ENCODE results near the gene BLM.
A peak's percentile ranks its signal among the peaks of the same experiment; 100 is the strongest.
"Not testable (repeated sequence)": the region's sequence is repeated elsewhere in the genome, so short reads cannot be mapped to it uniquely, and the experiment has no call there.

Gene BLM

GRCh38 chr15:90716976-90717821 lies at the start of gene BLM:
BLM (plus strand) TSS chr15:90717346; CDS start chr15:90747393, 30,047 bp downstream.
- peak; percentile 94 for DNase-seq (ENCODE audit: low read depth, low spot score)

- DNase-seq (ENCODE audit: low read depth, low spot score) = not testable (repeated sequence)
Observed at GRCh38 chr15:90667755-90668345, 49.3 kb upstream of the BLM start.

DNA sequence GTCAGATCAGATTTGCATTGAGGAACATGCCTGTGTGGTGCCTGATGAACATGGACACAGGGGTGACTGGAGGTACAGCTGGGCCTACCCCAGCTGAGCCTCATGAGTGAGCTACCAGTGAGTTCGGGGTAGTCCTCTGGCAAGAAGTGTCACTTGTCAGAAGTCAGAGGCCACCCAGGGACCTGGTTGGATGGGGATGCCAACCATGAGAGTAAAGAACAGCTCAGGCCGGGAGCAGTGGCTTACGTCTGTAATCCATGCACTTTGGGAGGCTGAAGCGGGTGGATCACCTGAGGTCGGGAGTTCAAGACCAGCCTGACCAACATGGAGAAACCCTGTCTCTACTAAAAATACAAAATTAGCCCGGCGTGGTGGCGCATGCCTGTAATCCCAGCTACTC lies 46.5 kb upstream of the BLM start:
- not testable (repeated sequence) for DNase-seq (ENCODE audit: low read depth, low spot score)

DNA sequence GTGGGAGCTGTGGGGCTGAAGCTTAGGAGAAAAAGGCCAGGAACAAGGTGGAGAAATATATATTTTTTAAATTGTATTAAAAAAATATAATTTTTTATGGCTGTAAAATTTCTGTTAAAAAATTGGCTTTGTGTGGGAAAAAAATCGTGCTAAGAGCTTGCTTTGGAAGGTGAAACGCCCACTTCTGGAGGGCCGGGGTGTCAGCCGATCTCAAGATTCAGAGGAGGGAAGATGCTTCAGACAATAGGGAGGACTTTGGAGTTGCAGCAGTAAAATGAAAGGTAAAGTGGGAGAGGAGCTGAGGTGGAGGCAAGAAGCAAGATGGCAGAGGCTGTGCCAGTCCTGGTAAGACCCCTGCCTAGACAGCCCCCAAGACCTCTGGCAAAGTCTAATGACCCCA lies 45.9 kb upstream of the BLM start:
- no peak for DNase-seq (ENCODE audit: low read depth, low spot score)

GRCh38 chr15:90673357-90673756 lies 43.8 kb upstream of the BLM start:
- not testable (repeated sequence) for DNase-seq (ENCODE audit: low read depth, low spot score)

DNA sequence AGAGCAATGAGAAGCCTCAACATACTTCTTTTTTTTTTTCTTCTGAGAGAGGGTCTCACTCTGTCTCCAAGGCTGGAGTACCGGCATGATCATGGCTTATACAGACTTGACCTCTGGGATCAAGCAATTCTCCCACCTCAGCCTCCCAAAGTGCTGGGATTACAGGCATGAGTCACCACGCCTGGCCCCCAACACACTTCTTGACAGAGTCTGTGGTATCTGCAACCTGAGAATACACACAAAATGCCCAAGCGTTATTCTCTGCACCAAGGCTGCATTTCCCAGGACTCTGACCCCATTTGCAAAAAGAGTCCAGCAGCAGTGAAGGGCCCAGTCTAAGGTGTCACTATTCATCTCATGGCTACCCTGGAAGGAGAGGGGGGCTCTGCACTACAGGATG lies 42.7 kb upstream of the BLM start:
- no peak for DNase-seq (ENCODE audit: low read depth, low spot score)

DNA sequence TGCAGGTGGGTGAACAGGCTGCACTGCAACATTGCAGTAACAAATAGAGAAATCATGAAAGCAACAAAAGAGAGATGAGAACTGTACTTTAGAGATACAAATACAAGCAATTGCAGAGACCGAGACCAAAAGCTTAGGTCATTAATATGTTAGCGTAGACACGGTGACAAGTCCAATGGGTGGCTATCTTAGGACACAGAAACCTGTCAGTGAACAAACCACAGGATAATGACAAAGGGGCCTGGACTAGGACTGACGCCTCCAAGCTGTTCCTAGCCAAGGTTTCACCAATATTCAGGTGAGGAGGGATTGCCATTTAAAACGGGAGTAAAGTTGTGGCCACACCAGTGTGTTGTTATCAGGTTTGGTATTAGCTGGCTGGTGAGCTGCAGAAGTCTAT lies 41.7 kb upstream of the BLM start:
- no peak for DNase-seq (ENCODE audit: low read depth, low spot score)

DNA sequence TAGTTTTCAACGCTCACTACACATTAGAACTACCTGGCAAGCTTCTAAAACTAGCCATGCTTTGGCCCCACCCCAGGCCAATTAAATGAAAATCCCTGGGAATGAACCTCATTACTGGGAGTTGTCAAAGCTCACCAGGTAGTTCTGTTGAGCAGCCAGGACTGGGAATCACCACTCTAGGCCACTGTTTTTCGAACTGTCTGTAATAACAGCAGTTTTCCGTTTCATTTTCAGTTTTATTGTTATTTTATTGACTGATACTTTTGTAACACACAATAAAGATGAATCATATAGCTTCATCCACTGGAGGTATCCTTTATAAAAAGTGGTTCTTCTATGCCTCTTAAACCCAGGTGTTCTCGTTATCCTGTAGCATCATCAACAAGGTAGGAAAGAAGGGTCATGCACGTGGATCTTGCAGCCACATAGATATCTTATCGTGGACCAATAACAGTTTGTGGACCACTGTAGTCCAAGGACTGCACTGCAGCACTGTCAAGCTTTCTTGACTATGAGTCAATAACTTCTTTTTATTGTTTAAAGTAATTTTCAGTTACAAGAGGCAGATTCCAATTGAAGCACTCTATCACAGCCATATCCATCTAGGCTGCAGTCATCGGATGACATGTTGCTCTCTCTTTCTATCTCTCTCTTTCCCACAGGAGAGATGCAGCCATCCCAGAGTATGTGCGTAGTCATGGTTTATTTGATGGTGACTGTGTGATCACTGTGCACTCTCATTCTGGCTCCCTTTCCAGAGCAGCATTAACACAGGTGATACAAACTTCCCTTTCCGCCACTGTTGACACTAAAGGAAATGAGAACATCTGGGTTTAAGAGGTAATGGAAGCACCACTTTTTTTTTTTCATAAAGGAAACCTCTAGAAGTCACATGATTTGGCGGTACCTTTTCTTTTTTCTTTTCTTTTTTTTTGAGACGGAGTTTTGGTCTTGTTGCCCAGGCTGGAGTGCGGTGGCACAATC lies 39.0 kb upstream of the BLM start:
- DNase-seq (ENCODE audit: low read depth, low spot score) = no peak

GRCh38 chr15:90679959-90680358 lies 37.2 kb upstream of the BLM start:
- DNase-seq (ENCODE audit: low read depth, low spot score) = no peak

DNA sequence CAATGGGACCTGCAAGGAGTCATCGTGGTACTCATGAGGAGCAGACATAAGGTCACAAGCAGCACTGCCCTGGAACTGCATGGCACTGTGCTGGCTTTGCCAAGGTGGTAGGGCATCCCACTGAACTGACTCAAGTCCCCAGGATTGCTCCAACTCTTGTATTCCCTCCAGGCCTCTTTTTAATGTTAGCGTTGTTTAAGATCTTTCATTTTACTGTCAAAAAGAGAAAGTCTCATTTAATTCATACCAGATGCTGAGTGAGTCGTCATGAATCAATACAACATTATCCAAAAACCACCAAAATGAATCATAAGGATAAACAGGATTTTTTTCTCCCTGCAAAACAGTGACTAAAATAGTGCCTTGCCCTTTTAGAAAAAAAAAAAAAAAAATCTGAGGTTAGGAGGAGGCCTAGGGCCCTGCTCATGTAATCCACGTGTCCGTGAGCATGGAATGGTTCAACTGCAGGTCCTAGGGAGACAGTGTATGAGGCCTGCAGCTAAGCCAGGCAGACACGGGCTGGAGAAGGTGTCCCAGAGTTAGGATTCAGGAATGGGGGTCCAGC lies 36.7 kb upstream of the BLM start:
- DNase-seq (ENCODE audit: low read depth, low spot score) = no peak

- DNase-seq (ENCODE audit: low read depth, low spot score) = no peak
Observed at GRCh38 chr15:90681056-90681455, 36.1 kb upstream of the BLM start.

GRCh38 chr15:90681480-90681879 lies 35.7 kb upstream of the BLM start:
- DNase-seq (ENCODE audit: low read depth, low spot score) = no peak

- DNase-seq (ENCODE audit: low read depth, low spot score) = no peak
Observed at GRCh38 chr15:90683371-90683770, 33.8 kb upstream of the BLM start.

DNA sequence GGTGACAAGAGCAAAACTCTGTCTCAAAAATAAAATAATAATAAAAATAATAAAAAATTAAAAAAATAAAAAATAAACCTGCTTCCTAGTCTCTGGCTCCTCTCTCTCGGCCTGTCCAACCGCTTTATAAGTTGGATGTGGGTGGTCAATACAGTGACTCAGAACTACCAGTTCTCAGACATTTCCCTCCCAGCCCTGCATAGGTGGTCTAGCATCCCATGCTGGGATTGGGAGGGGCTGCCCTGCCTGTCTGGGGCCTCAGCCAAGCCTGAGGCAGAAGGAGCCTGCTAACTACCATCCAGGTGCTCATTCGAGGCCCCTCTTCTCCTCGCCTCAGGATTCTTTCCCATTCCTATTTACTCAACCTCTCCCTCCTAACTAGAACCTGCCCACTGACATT lies 33.3 kb upstream of the BLM start:
- no peak for DNase-seq (ENCODE audit: low read depth, low spot score)

- DNase-seq (ENCODE audit: low read depth, low spot score) = no peak
Observed at GRCh38 chr15:90684281-90684680, 32.9 kb upstream of the BLM start.

DNA sequence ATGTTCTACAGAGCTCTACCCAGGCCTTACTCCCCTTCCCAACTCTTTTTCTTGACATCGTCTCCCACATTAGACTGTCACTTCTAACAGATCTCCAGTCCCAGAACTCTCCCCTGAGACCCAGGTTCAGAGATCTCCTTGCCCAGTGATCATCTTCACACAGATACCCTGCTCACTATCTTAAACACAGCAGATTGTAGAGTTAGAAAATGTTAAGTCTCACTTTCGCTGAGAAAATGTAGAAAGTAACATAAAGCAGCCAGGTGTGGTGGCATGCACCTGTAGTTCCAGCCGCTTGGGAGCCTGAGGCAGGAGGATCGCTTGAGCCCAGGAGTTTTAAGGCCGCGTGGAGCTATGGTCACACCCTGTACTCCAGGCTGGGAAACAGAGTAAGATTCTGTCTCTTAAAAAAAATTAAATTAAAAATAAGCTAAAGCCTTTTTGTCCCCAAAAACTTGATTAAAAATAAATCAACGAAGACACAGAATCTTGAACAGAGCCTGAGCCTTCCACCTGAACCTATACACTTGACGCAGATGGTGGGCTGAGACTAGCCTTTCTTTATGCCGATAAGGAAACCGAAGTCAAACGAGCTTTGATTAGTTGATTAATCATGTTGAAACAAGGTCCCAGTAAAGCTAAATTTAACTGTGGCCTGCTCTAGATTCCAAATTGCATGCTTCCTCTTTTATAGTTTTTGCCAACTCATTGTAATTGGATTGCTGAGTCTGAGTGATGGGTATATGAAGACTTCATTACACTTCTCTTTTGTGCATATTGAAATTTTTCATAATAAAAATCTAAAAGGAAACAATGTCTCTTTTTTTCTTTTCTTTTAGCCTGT lies 31.3 kb upstream of the BLM start:
- DNase-seq (ENCODE audit: low read depth, low spot score) = no peak

- no peak for DNase-seq (ENCODE audit: low read depth, low spot score)
Observed at GRCh38 chr15:90686435-90687218, 30.5 kb upstream of the BLM start.

DNA sequence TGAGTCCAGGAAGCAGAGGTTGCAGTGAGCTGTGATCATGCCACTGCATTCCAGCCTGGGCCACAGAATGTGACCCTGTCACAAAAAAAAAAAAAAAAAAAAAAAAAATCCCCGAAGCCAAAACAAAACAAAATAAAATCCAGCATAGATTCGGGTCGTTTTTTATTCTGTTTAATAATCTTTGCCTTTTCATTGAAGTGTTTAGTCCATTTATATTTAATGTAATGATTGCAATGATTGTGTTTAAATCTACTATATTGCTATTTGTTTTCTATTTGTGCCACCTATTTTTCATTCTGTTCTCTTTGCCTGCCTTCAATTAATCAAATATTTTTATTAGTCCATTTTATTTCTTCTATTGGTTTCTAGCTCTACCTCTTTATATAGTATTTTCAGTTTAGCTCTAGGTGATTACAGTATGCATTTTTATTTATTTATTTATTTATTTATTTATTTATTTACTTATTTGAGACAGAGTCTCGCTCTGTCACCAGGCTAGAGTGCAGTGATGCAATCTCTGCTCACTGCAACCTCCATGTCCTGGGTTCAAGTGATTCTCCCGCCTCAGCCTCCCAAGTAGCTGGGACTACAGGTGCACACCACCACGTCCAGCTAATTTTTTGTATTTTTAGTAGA lies 27.7 kb upstream of the BLM start:
- DNase-seq (ENCODE audit: low read depth, low spot score) = not testable (repeated sequence)

- no peak for DNase-seq (ENCODE audit: low read depth, low spot score)
Observed at GRCh38 chr15:90690585-90690984, 26.6 kb upstream of the BLM start.

- no peak for DNase-seq (ENCODE audit: low read depth, low spot score)
Observed at GRCh38 chr15:90691369-90691768, 25.8 kb upstream of the BLM start.

Measured in iPS DF 19.7 (cell line).